Heart right ventricle (tissue), 16 donors: ENCODE data around the gene RBMX2. TPM values are rescaled to one million over a fixed set of nuclear protein-coding genes. Genes with fewer than 3 reads are reported as not detected.

Experiments
- ATAC-seq, 8 donors: fragments of 200-7000 bp; cut with Tn5 transposase; one replicate each; pipeline ENCODE4 v1.9.1; 2020; ENCODE audit warnings: mild to moderate bottlenecking in 8 of 8, moderate library complexity in 8 of 8, moderate number of reproducible peaks in 1 of 8
- DNase-seq, 2 donors: peaks; one replicate each; pipeline ENCODE4 v3.0.0-alpha.2; 2020
- H3K27ac ChIP-seq, 10 donors: fragments of 200-600 bp; sonication (generic) in 2 of 10; one replicate each; pipeline versions ENCODE4 v1.5.0 to v1.8.0; 2020 to 2022; ENCODE audit warnings: mild to moderate bottlenecking in 3 of 10
- H3K27me3 ChIP-seq, 7 donors: fragments of 200-600 bp; one replicate each; pipeline ENCODE4 v1.8.0; 2021 to 2022; ENCODE audit warnings: mild to moderate bottlenecking in 2 of 7
- H3K36me3 ChIP-seq, 9 donors: fragments of 200-600 bp; sonication (generic) in 1 of 9; one replicate each; pipeline versions ENCODE4 v1.5.0 to v1.8.0; 2020 to 2022; ENCODE audit warnings: mild to moderate bottlenecking in 2 of 9
- H3K4me1 ChIP-seq, 9 donors: fragments of 200-600 bp; sonication (generic) in 1 of 9; one replicate each; pipeline versions ENCODE4 v1.5.0 to v1.8.0; 2020 to 2022; ENCODE audit warnings: mild to moderate bottlenecking in 4 of 9
- H3K4me3 ChIP-seq, 10 donors: fragments of 200-600 bp; sonication (generic) in 2 of 10; one replicate each; pipeline versions ENCODE4 v1.5.0 to v1.8.0; 2020 to 2022; ENCODE audit warnings: mild to moderate bottlenecking in 7 of 10, moderate library complexity in 2 of 10
- H3K9me3 ChIP-seq, 11 donors: fragments of 200-600 bp in 10 of 11; sonication (generic) in 2 of 11; one replicate each; pipeline versions ENCODE4 v1.5.0 to v1.8.0; 2013 to 2022; ENCODE audit warnings: mild to moderate bottlenecking in 2 of 11, control low read depth in 1 of 11, moderate library complexity in 1 of 11
- CTCF ChIP-seq, 9 donors: fragments of 200-600 bp; sonication (generic) in 2 of 9; IDR thresholded peaks; one replicate each; pipeline versions ENCODE4 v1.5.0 to v1.8.0; 2021 to 2022; ENCODE audit warnings: antibody characterized with exemption in 9 of 9, mild to moderate bottlenecking in 5 of 9, moderate library complexity in 1 of 9
- WGBS, 2 donors: extraction: QIAGEN DNeasy Blood & Tissue Kit; methylation state at CpG; one replicate each; pipeline ENCODE4 v1.1.7; 2013; ENCODE audit warnings: inconsistent platforms in 1 of 2; 5-methylcytosine and 5-hydroxymethylcytosine counted together
- intact Hi-C, 10 donors: fragments of 100-400 bp; cut with DNase I; formaldehyde crosslinking; loops; one replicate each; pipeline versions ENCODE4 v1.11.1 to v1.14.2; 2022
- polyA plus RNA-seq, 2 donors: library from polyadenylated mRNA; stranded (reverse); fragments of 200-250 nt; gene quantifications; one replicate each; pipeline ENCODE4 v1.2.3, GENCODE V29; 2013
- total RNA-seq, 10 donors: library from RNA; stranded (reverse); fragmentation: NEBNext Ultra II Directional in 3 of 10; extraction: Animal tissue kit (Norgen Biotek cat#: 25700) in 3 of 10; gene quantifications; one replicate each; pipeline versions ENCODE4 v1.2.1 to v1.2.4, GENCODE V29; 2021 to 2023
- donor health status: Arrhythmogenic right ventricular cardiomyopathy.
- donor health status: ischemic (EF 13 %, LVEDD 7.1; RV severe dilation, severe dysfunction).
- donor health status: healthy with polysubstance abuse.
- donor health status: DM: no; HTN: yes; CAD: no.
- donor health status: DM: no; HTN: no; CAD: no.
- donor health status: ischemic (EF 25% LVEDD 6.9; RV normal size, moderate dysfunction).
- donor health status: ischemic (EF 25% LVEDD 5.7; RV mildly dilated, moderate dysfunction).
- donor health status: healthy.
- donor health status: DM: yes; HTN: yes; CAD: no.
- donor health status: Ischemic cardiomyopathy.
- donor health status: ischemic (EF 35%, LVEDD 5.7; RV mildly dilated, moderate dysfunction).
- donor health status: nonischemic (EF 11% LVEDD 7.7; RV severe dilation, severe dysfunction).
- donor health status: DM: yes; HTN: yes; CAD: no.
- donor health status: PGD.
- donor health status: ischemic (EF 29% LVEDD 5.4; RV normal size, mild dysfunction).
- donor health status: nonischemic (EF 23%, LVEDD 6.1; RV moderate dilation, normal function).

RBMX2 gene
- total and polyA plus RNA-seq, 12 donors = 8.3 to 24.0 (median 10.7) TPM

DNA sequence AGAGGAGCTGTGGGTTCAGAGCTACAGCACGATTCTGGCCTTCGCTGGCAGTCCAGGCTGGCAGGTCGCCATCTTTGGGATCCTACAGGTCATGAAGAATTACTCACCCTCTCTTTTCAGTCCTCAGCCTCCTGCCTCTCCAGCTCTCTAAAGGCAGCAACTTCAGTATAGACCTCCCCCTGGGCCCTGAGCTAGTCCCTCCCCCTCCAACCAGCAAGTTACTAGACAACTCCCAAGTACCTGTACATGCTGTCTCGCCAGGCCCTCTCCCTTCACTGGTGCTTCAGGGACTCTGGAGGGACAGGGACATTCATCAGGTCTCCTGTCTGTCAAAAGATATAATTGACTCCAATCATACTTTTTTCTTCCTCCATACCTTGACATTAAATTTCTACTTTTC, 16.3 kb upstream of the RBMX2 start, which contains the start of gene GPR119:
TSS of gene GPR119 (minus strand) at position 155 of the 400 bp plus-strand sequence. CDS start 227 bp downstream, outside the sequence.
- Histone ChIP-seq H3K27ac (no peak within 1 kb of the TSS), H3K4me1 (no peaks in the 10 kb centered on the region), H3K27me3 (peaks cover 0 to 23% (median 0%) of the 10 kb centered on the region in 7 donors), H3K36me3 (no peaks in the 10 kb centered on the region), H3K4me3 (no peak within 1 kb of the TSS), H3K9me3 (no peaks in the 10 kb centered on the region)
- DNase-seq = no peak
- intact Hi-C loops = no loop called here
- no peak for TF ChIP-seq CTCF (IDR thresholded peaks at IDR 0.05)
- WGBS, 2 donors = 69 to 77% methylated on average over 4 of the region's 4 CpGs
- no peak for ATAC-seq

DNA sequence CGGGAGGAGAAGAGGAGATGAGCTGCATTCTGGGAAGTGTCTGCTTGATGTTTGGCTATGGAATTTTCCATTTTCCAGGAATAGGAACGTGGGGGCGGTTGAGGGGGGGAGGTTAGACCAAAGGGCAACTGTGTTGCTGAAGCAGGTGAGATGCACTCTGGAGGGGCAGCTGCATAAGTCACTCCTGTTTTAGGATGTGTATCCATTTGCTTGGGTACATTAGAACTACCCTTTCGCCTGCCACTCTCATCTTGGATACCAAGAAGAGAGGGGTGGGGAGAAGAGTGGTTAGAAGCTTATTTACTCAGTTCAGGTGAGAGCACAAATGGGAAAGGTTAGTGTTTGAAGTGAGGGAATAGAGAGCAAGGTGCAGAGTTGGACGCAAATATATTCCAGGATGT, 15.4 kb upstream of the RBMX2 start:
- Histone ChIP-seq H3K36me3 (no peaks in the 10 kb centered on the region), H3K4me3 (no peak overlapping the region), H3K9me3 (no peaks in the 10 kb centered on the region), H3K4me1 (no peaks in the 10 kb centered on the region), H3K27ac (no peak overlapping the region), H3K27me3 (peaks cover 0 to 15% (median 0%) of the 10 kb centered on the region in 7 donors)
- TF ChIP-seq CTCF (IDR thresholded peaks at IDR 0.05) = no peak
- intact Hi-C loops = no loop called here
- ATAC-seq (no peak), DNase-seq (no peak)
- 68% methylated on average over 5 of the region's 5 CpGs for WGBS, 2 donors

- WGBS, 2 donors = 30 to 32% methylated on average over 5 of the region's 5 CpGs
- Histone ChIP-seq H3K4me1 (no peaks in the 10 kb centered on the region), H3K27ac (no peak overlapping the region), H3K27me3 (peaks cover 0 to 47% (median 0%) of the 10 kb centered on the region in 7 donors), H3K36me3 (no peaks in the 10 kb centered on the region), H3K9me3 (no peaks in the 10 kb centered on the region), H3K4me3 (no peak overlapping the region)
- intact Hi-C loops = loop anchor here in 6 of 10 donors (2.0 to 10.0 kb wide), 3 partner anchors 521 to 524 kb away; no protein-coding TSS in a partner anchor
- TF ChIP-seq CTCF (IDR thresholded peaks at IDR 0.05) = peak in 8 of 9 donors; percentile 23 to 68 (median 60)
- ATAC-seq (peak in 4 of 8 donors; percentile 44 to 69 (median 56)), DNase-seq (peak; percentile 4 to 16)
Observed at GRCh38 chrX:130393451-130394074, 8.2 kb upstream of the RBMX2 start.

DNA sequence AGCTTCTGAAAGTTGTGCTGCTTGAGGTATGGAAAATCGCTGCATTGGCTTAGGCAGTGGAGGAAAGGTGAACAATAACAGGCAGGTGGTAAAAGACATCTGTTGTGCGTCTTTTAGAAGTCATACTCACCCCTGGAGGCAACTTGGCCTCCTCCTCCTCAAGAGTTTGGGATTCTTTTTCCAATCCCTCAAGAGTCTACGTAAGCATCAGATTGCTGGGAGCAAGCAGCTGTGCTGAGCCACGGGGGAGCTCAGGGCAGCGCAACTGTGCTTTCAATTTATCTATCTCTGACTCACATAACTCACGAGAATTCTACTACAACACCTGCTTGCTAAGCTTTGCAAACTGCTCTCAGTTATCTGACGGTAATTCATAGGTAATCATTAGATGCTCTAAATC, 6.4 kb upstream of the RBMX2 start:
- TF ChIP-seq CTCF (IDR thresholded peaks at IDR 0.05) = no peak
- Histone ChIP-seq H3K4me1 (no peaks in the 10 kb centered on the region), H3K36me3 (no peaks in the 10 kb centered on the region), H3K4me3 (no peak overlapping the region), H3K27me3 (peaks cover 0 to 57% (median 0%) of the 10 kb centered on the region in 7 donors), H3K9me3 (no peaks in the 10 kb centered on the region), H3K27ac (no peak overlapping the region)
- 58 to 70% methylated on average over 7 of the region's 7 CpGs for WGBS, 2 donors
- no peak for DNase-seq
- intact Hi-C loops = loop anchor here in 4 of 10 donors (5.0 to 10.0 kb wide), 2 partner anchors 519 to 522 kb away; no protein-coding TSS in a partner anchor
- no peak for ATAC-seq
